T-cell (primary cell): ENCODE results near the gene STAC2. TPM values are rescaled to one million over a fixed set of nuclear protein-coding genes. Genes with fewer than 3 reads are reported as not detected.
A peak's percentile ranks its signal among the peaks of the same experiment; 100 is the strongest.

Experiments
- ATAC-seq, 4 experiments: fragments of 200-7000 bp in 3 of 4; fragments of 150-1000 bp in 1 of 4; cut with Tn5 transposase; replicated peaks in 1 of 4; 1 replicate in 3 of 4; 2 replicates in 1 of 4; pipeline ENCODE4 v1.10.0; 2021; ENCODE audit warnings: moderate library complexity in 3 of 4, mild to moderate bottlenecking in 2 of 4, moderate number of reproducible peaks in 1 of 4
- CTCF ChIA-PET, 2 donors: fragments of 300-600 bp; sonication (Branson Sonifier 250); formaldehyde crosslinking; loops; one replicate each; lab custom pipeline; 2022; ENCODE audit warnings: antibody characterized with exemption in 2 of 2; lab: Charles Lee
- POLR2A ChIA-PET, 2 donors: fragments of 300-600 bp; sonication (Branson Sonifier 250); formaldehyde crosslinking; loops; one replicate each; lab custom pipeline; 2022; ENCODE audit warnings: antibody characterized with exemption in 2 of 2; lab: Charles Lee
- DNase-seq, 35 experiments: peaks; one replicate each; pipeline versions ENCODE4 v3.0.0 to v3.0.0-alpha.2; 2013 to 2023
- H3K27ac ChIP-seq: one replicate; pipeline ENCODE4 v1.5.1; 2013; ENCODE audit warnings: low read length
- H3K27me3 ChIP-seq, 2 experiments: replicated peaks in 1 of 2; 1 replicate in 1 of 2; 2 replicates in 1 of 2; pipeline versions ENCODE4 v1.6.1 to v1.7.0; 2013; ENCODE audit warnings: low read length in 1 of 2, mixed read lengths in 1 of 2; ENCODE audit not compliant: control insufficient read depth in 2 of 2, insufficient read depth in 2 of 2; ENCODE audit errors: extremely low read depth in 1 of 2
- H3K36me3 ChIP-seq, 2 donors: 1 replicate in 1 of 2; 2 replicates in 1 of 2; pipeline versions ENCODE4 v1.6.1 to v1.7.0; 2013; ENCODE audit warnings: low read length in 1 of 2; ENCODE audit not compliant: control insufficient read depth in 2 of 2, insufficient read depth in 1 of 2; ENCODE audit errors: extremely low read depth in 1 of 2
- H3K4me1 ChIP-seq, 2 experiments: 1 replicate in 1 of 2; 2 replicates in 1 of 2; pipeline versions ENCODE4 v1.6.1 to v1.7.0; 2013; ENCODE audit warnings: low read length in 2 of 2, mixed read lengths in 1 of 2; ENCODE audit not compliant: insufficient read depth in 2 of 2, control insufficient read depth in 1 of 2; ENCODE audit errors: extremely low read depth in 1 of 2
- H3K4me3 ChIP-seq, 2 donors: 1 replicate in 1 of 2; 2 replicates in 1 of 2; pipeline versions ENCODE4 v1.5.1 to v1.7.0; 2013; ENCODE audit warnings: mild to moderate bottlenecking in 2 of 2, low read length in 1 of 2, moderate library complexity in 1 of 2; ENCODE audit not compliant: control insufficient read depth in 1 of 2; ENCODE audit errors: extremely low read depth in 1 of 2
- H3K9me3 ChIP-seq: 2 replicates; pipeline ENCODE4 v1.7.0; 2013
- H3K27ac Mint-ChIP-seq, 2 donors: one replicate each; pipeline ENCODE4 v1.8.0; 2020 to 2021; ENCODE audit warnings: mild to moderate bottlenecking in 2 of 2, mixed read lengths in 2 of 2
- H3K27me3 Mint-ChIP-seq, 2 donors: one replicate each; pipeline ENCODE4 v1.8.0; 2021 to 2022; ENCODE audit warnings: mixed read lengths in 2 of 2
- H3K36me3 Mint-ChIP-seq: one replicate; pipeline ENCODE4 v1.8.0; 2021; ENCODE audit warnings: mixed read lengths
- H3K4me1 Mint-ChIP-seq, 3 donors: one replicate each; pipeline ENCODE4 v1.8.0; 2020 to 2022; ENCODE audit warnings: mixed read lengths in 3 of 3, mild to moderate bottlenecking in 1 of 3
- H3K4me3 Mint-ChIP-seq, 3 donors: one replicate each; pipeline ENCODE4 v1.8.0; 2020 to 2022; ENCODE audit warnings: mild to moderate bottlenecking in 3 of 3, mixed read lengths in 3 of 3, moderate library complexity in 3 of 3
- H3K9me3 Mint-ChIP-seq, 3 donors: one replicate each; pipeline ENCODE4 v1.8.0; 2020 to 2022; ENCODE audit warnings: mixed read lengths in 3 of 3
- WGBS: methylation state at CpG from one replicate; pipeline ENCODE4 v1.1.5; 2013; ENCODE audit warnings: missing lambda C conversion rate; ENCODE audit not compliant: insufficient coverage; 5-methylcytosine and 5-hydroxymethylcytosine counted together
- total RNA-seq, 35 experiments: library from RNA in 6 of 35; stranded (reverse) in 6 of 35; fragments of 120-200 nt in 1 of 35; gene quantifications; one replicate each; pipeline versions ENCODE4 v1.2.1 to v1.2.4 and lab custom pipeline; 2013 to 2026

Gene STAC2
- total RNA-seq, 5 donors from 2014 or later (not counting 1 experiment from before 2014, with no cell fraction given): 0.12 to 0.15 (median 0.13) TPM; not detected in 2

- no peak for ATAC-seq
- H3K27ac ChIP-seq: no peak overlapping the region
- H3K36me3 Mint-ChIP-seq: peaks cover 3% of the 10 kb centered on the region
- WGBS: 58% methylated on average over 2 of the region's 9 CpGs
- H3K9me3 Mint-ChIP-seq: no peaks in the 10 kb centered on the region
- no peak overlapping the region for H3K4me3 ChIP-seq
- ChIA-PET POLR2A (no interaction called here), CTCF (interaction anchor here in 1 of 2 donors (0.5 kb wide), 1 partner anchor 23 kb away, joined by 3 read pairs; no protein-coding TSS in a partner anchor)
- H3K36me3 ChIP-seq: no peaks in the 10 kb centered on the region
- no peak overlapping the region for H3K27ac Mint-ChIP-seq
- H3K4me1 ChIP-seq: peaks cover 6 to 20% of the 10 kb centered on the region in 2 experiments
- no peak for DNase-seq
- H3K27me3 Mint-ChIP-seq: peaks cover 17 to 43% of the 10 kb centered on the region in 2 donors
- peaks cover 7 to 61% of the 10 kb centered on the region in 2 experiments for H3K27me3 ChIP-seq
- peak overlapping the region; percentile 43 to 86 (median 51) for H3K4me3 Mint-ChIP-seq
- H3K4me1 Mint-ChIP-seq: peaks cover 10 to 16% (median 16%) of the 10 kb centered on the region in 3 donors
- no peaks in the 10 kb centered on the region for H3K9me3 ChIP-seq
These were observed 2.6 kb downstream of the STAC2 start for GRCh38 chr17:39222866-39223834.

GRCh38 chr17:39222151-39222550, 3.6 kb downstream of the STAC2 start:
- ChIA-PET POLR2A (no interaction called here), CTCF (interaction anchor here in 1 of 2 donors (0.7 kb wide), 1 partner anchor 243 kb away, joined by 3 read pairs; no protein-coding TSS in a partner anchor)
- no peak for ATAC-seq
- no peaks in the 10 kb centered on the region for H3K36me3 ChIP-seq
- H3K27me3 Mint-ChIP-seq: peaks cover 19 to 38% of the 10 kb centered on the region in 2 donors
- peaks cover 6 to 22% of the 10 kb centered on the region in 2 experiments for H3K4me1 ChIP-seq
- no peak overlapping the region for H3K27ac ChIP-seq
- H3K27me3 ChIP-seq: peaks cover 7 to 60% of the 10 kb centered on the region in 2 experiments
- peaks cover 3% of the 10 kb centered on the region for H3K36me3 Mint-ChIP-seq
- no peaks in the 10 kb centered on the region for H3K9me3 Mint-ChIP-seq
- H3K27ac Mint-ChIP-seq: peak overlapping the region in 1 of 2 donors; percentile 10
- 94% methylated on average over 5 of the region's 7 CpGs for WGBS
- H3K4me3 Mint-ChIP-seq: no peak overlapping the region
- H3K4me1 Mint-ChIP-seq: peaks cover 10 to 18% (median 16%) of the 10 kb centered on the region in 3 donors
- H3K9me3 ChIP-seq: no peaks in the 10 kb centered on the region
- H3K4me3 ChIP-seq: no peak overlapping the region
- DNase-seq: no peak

DNA sequence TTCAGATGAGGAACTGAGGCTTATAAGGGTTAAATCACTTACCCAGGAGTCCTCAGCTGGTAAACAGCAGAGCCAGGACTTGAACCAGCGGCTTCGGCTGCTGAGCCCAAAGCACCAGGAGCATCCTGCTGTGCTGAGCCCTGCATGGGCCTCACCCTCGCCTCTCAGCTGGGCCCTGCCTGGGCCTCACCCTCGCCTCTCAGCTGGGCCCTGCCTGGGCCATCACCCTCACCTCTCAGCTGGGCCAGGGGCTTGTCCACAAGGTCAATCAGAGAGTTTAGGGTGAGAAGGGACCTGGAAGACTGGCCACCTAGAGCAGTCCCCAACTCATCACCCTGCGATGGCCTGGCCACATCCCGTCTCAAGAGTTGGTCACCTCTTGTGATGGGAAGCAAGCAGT, 4.2 kb downstream of the STAC2 start:
- H3K27me3 Mint-ChIP-seq: peaks cover 24 to 43% of the 10 kb centered on the region in 2 donors

DNA sequence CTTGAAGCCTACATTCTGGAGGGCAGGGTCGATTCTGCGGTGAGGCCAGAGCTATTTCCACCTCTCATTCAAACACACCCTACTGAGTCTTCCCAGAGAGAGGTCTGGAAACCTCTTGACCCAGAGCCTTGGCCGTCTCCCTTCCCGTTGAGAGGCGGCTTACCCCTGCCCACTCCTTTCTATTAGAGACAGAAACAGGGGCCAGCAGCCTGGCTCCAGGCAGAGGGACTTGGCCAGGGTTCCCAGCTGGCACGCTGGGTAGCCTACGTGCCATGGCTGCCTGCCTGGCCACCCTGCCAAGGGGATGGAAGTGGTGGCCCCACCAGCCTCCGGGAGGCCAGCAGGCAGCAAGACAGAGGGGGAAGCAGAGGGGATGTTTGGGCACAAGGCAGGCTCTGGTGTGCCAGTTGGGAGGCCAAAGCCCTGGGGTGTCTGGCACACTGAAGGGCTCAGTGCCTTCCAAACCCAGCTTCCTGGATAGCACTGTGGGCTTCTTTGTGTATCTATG, 6.0 kb downstream of the STAC2 start:
- H3K27ac Mint-ChIP-seq: no peak overlapping the region
- H3K4me1 Mint-ChIP-seq: peaks cover 5 to 11% (median 10%) of the 10 kb centered on the region in 3 donors
- Histone ChIP-seq H3K9me3 (no peaks in the 10 kb centered on the region), H3K27ac (no peak overlapping the region), H3K4me3 (no peak overlapping the region), H3K36me3 (no peaks in the 10 kb centered on the region), H3K4me1 (peaks cover 0 to 5% of the 10 kb centered on the region in 2 experiments), H3K27me3 (peaks cover 2 to 51% of the 10 kb centered on the region in 2 experiments)
- ChIA-PET POLR2A (no interaction called here), CTCF (no interaction called here)
- no peaks in the 10 kb centered on the region for H3K9me3 Mint-ChIP-seq
- ATAC-seq: no peak
- peaks cover 28 to 47% of the 10 kb centered on the region in 2 donors for H3K27me3 Mint-ChIP-seq
- WGBS: 57% methylated on average over 4 of the region's 8 CpGs
- no peak overlapping the region for H3K4me3 Mint-ChIP-seq
- no peaks in the 10 kb centered on the region for H3K36me3 Mint-ChIP-seq
- DNase-seq: no peak

More for the DNA sequence above, 4.2 kb downstream of the STAC2 start:
- peaks cover 3% of the 10 kb centered on the region for H3K36me3 Mint-ChIP-seq
- Histone ChIP-seq H3K9me3 (no peaks in the 10 kb centered on the region), H3K27ac (no peak overlapping the region), H3K27me3 (peaks cover 7 to 60% of the 10 kb centered on the region in 2 experiments), H3K4me1 (peaks cover 6 to 22% of the 10 kb centered on the region in 2 experiments), H3K4me3 (no peak overlapping the region), H3K36me3 (no peaks in the 10 kb centered on the region)
- whole genome bisulfite sequencing: 100% methylated on average over 3 of the region's 6 CpGs
- no peak overlapping the region for H3K4me3 Mint-ChIP-seq
- H3K27ac Mint-ChIP-seq: no peak overlapping the region
- no peak for DNase-seq
- no peak for ATAC-seq
- H3K9me3 Mint-ChIP-seq: no peaks in the 10 kb centered on the region
- H3K4me1 Mint-ChIP-seq: peaks cover 10 to 18% (median 16%) of the 10 kb centered on the region in 3 donors
- ChIA-PET CTCF (interaction anchor here in 1 of 2 donors (0.7 kb wide), 1 partner anchor 243 kb away, joined by 3 read pairs; no protein-coding TSS in a partner anchor), POLR2A (no interaction called here)

- DNase-seq (no peak), ATAC-seq (no peak)
- H3K9me3 Mint-ChIP-seq: no peaks in the 10 kb centered on the region
- Histone ChIP-seq H3K36me3 (no peaks in the 10 kb centered on the region), H3K27ac (no peak overlapping the region), H3K27me3 (peaks cover 2 to 51% of the 10 kb centered on the region in 2 experiments), H3K9me3 (no peaks in the 10 kb centered on the region), H3K4me1 (peaks cover 0 to 4% of the 10 kb centered on the region in 2 experiments), H3K4me3 (no peak overlapping the region)
- peaks cover 25 to 46% of the 10 kb centered on the region in 2 donors for H3K27me3 Mint-ChIP-seq
- H3K27ac Mint-ChIP-seq: peak overlapping the region in 1 of 2 donors; percentile 58
- peaks cover 2 to 9% (median 6%) of the 10 kb centered on the region in 3 donors for H3K4me1 Mint-ChIP-seq
- 73% methylated on average over 6 of the region's 8 CpGs for WGBS
- ChIA-PET POLR2A (no interaction called here), CTCF (interaction anchor here in 1 of 2 donors (0.6 kb wide), 1 partner anchor 37 kb away, joined by 3 read pairs; no protein-coding TSS in a partner anchor)
- no peak overlapping the region for H3K4me3 Mint-ChIP-seq
- no peaks in the 10 kb centered on the region for H3K36me3 Mint-ChIP-seq
These were observed 6.8 kb downstream of the STAC2 start for GRCh38 chr17:39218906-39219305.
